HG03097 (cell line): Measurements from ENCODE around the gene MYH8.

Experiments
- ATAC-seq: cut with Tn5 transposase; IDR thresholded peaks from one replicate; pipeline ENCODE4 v1.9.1; 2021; ENCODE audit not compliant: unreplicated experiment, low FRiP score

The MYH8 gene

DNA sequence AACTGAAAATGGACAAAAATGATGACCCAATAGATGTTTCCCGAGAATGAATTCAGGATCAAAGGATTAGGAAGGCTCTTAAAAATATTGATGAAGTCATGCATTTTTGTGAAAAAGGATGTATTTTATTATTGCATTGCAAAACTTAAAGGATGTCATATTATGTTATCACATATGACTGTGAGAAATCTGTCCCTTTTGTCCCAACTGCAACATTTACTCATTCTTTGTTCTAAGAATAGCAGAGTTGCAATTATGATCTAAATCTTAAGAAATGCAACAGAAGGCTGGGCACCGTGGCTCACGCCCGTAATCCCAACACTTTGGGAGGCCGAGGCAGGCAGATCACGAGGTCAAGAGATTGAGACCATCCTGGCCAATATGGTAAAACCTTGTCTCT is 35.9 kb downstream of the MYH8 start:
- ATAC-seq, result no peak

DNA sequence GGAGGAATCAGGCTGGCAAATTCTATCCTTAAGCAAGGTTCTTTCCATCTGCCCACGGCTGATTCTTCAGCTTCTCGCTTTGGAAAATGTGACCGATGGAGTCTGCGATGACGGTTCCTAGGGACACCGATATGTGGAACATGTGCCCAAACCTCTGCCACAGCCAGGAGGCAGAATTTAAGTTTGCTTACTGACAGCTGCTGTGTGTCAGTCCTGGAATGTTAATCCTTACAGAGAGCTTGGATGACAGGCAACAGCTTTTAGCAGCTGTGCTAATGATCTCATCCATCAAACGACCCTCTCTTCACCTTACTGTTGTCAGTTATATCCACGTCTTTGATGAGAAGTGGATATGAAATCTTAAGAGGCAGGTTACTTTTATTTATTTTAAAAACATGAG is 37.6 kb downstream of the MYH8 start:
- no peak for ATAC-seq

DNA sequence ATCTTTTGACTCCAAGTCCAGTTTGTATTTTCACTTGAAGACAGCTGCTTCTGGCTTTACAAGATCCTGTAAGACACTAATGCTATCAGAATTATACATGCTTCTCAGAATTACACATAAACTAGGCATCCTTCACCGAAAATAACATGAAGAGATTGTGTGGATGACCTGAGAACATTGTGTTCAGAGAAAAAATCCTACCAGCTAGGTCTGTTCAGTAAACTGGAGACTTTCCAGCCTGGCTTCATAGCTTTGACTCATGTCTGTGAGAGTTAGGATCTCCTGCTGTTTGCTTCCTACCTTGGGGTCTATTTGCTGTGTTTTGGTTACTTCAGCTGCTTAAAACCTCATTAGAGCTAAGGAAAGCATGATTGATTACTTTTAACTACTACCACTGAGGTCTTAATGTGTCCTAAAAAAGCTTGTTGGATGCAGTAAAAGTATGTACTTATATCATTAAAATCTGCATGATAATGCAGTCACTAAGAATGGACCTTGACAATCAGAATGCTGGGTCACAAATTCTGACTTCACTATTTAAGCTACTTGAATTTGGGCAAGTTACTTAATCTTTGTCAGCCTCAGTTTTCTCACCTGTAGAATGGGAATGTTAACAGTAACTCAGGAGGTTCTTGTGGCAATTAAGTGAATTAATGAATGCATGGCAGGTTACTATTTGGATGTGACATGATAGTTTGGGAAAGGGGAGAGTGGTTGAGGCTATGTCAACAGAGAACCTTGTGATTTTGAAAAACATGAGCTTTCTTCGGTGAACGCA is 40.9 kb downstream of the MYH8 start:
- no peak for ATAC-seq

DNA sequence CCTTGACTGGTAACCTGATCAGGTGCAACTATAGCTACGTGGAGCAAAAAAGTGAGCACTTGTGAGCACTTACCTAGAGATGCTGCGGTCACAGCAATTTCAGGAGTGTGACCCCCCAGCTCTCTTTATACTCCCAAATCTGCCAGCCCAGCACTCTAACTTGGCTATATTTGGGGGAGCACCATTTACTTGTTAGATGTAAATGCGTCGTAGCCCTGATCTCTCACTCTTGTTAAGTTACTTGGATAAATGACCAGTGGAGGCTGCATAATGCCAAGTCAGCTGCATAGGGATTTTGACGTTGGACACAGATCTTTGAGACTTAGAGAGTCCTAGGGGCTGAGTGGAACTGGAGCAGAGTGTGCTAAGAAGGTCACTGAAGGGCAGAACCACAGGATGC is 48.8 kb downstream of the MYH8 start, which contains the start of gene MYH13:
Gene MYH13, minus strand, starts transcription at position 101 of the 400 bp plus-strand sequence. CDS start 8,476 bp downstream, outside the sequence.
- no peak for ATAC-seq

DNA sequence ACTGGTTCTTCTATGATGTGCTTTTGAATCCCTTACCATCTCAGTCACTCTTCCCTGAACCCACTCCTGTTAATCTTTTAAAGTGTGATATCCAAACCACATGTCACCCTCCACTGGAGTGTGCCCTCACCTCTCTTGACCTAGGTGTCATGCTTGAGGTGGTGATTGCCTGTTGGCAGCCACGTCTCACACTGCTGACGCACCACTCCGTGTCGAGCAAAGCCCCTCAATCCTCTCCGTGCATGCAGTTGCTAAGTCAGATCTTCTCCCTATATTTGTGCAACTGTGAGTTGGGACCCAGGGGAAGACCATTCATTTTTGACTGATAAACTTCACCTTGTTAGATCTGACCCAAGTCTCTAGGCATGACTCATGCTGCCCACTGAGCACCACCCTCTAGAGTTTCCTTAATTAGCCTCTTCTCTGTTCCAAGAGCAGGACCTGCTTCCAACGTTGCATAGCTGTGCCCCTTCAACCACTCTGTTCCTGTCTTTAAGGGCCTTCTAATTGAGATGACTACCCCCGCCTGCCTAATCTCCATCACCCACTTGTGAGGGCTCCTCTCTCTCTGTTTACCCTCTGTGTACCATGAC is 51.6 kb downstream of the MYH8 start:
- ATAC-seq, result no peak

DNA sequence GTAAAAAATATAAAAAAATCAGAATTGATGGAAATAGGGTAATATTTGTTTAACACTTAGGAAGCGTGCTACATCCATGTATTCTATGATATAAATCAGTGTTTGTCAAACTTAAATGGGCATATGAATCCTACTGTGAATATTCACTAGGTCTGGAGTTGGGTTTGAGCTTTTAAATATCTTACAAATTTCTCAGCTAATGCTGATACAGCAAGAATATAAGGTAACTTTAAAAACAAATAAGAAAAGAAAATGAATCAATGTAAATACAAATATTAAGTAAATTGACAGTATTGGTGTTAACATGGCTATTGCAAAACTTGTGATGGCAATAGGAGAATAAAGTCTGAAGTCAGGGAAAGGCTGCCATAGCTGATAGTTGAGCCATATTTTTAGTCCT is 52.5 kb downstream of the MYH8 start:
- no peak for ATAC-seq

DNA sequence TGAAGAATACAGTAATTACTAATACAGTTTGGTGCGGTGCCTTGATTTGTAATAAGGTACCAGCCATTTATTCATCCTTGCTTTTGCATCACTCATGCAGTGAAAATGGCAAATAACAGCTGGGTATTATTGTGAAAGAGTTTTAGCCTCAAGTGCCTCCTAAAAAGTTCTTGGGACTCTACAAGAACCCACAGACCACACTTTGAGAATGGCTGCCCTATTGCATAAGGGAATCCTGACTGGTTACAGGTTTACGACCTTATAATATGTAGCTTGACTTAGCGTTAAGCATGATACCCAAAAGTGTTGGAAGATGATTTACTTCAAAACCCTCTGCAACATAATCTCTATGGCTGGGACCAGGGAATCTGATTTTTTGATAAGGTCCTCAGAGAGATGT is 53.2 kb downstream of the MYH8 start:
- ATAC-seq, result no peak

DNA sequence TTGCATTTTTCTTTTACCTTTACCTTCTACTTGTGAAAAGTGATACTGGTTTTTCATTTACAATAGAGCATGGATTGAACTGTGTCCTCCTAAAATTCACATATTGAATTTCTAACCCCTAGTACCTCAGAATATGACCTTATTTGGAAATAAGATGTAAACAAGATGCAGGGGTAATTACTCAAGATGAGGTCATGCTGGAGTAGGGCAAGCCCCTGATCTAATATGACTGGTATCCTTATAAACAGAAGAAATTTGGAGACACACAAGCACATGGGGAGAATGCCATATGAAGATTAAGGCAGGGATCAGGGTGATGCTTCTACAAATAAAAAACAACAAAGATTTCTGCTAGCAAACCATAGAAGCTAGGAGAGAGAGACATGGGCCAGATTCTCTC is 61.2 kb downstream of the MYH8 start:
- ATAC-seq, result no peak

DNA sequence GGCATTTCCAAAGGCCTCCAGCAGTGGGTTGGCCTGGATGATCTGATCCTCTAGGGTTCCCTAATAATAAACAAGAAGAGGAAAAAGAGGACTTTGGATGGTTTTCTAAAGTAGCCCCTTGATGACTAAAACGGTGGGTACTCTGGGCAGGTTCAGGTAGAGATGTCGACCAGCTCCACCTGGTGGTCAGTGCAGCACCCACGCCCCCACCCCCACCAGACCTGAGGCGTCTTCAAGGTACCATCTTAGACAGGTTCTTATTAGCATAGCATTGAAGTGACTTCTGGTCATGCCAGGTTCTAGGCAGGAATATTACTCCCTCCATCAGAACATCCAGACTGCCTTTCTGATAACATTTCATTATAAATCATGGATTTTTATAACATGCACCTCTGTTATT is 64.0 kb downstream of the MYH8 start:
- ATAC-seq, result no peak

DNA sequence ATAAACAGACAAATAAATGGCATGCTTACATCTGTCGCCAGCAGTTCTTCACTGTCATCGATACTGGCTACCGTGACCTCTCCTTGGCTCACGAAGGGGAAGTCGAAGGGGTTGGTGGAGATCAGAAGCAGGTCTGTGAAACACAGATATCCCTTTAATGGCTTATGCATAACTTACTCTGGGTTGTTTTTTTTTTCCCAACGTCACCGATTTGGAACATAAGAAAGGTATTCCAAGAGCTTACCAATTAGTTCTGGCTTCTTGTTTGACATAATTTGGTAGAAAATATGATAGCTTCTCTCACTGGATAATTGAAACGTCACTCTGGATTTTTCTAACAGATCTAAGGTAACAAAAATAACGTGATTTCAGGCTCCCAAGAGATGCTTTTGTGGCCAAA is 67.1 kb downstream of the MYH8 start:
- ATAC-seq, result no peak

DNA sequence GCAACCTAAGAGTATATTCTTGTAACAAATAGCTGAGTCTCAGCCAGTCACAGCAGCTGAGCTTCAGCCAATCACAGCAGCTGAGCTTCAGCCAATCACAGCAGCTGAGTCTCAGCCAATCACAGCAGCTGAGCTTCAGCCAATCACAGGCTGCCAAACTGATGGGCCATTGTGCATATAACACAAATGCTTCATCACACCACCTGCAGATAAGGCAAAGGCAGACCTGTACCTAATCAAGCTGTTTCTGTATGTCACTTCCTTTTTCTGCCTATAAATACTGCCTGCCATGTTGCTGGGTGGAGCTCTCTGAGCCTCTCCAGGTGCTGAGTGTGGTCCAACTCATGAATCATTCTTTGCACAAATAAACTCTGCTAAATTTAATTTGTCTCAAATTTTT is 68.9 kb downstream of the MYH8 start:
- no peak for ATAC-seq

DNA sequence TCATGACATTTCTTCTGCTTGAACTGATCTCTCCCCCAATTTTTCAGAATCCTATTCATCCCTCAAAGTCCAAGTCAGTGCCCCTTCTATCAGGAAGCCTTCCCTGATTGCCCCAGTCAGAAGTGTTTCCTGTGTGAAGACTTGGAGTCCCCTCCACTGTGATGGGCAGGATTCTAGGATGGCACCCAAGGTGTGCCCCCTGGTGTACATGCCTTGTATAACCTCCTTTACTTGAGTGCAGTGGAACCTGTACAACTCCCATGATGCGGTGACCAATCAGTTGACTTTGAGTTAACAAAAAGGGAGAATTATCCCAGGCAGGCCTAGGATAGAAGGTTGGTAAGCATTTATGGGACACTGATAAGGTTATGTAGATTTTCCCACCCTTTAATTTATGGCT is 72.3 kb downstream of the MYH8 start:
- no peak for ATAC-seq

DNA sequence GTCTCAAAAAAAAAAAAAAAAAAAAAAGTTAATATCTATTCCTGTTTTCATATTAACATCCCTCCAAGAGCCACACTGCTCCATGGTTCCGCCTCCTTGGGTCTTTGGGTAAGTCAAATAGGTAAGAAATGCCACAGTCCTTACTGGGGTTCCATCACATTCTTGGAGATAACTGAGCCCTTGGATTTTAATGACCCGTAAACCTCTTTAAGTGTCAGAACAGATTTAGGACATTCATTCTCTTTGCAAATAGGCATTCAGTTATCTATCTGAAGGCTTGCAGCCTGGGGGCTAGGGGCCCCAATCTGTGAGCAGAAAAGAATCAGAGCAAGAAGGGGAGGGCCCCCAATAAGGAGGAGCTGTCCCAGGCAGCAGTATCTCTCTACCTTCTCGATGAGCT is 76.9 kb downstream of the MYH8 start:
- no peak for ATAC-seq
